ELR (cell line): ENCODE measurements around the gene SEMA4D.

Source experiments
- DNase-seq: peaks from one replicate; pipeline ENCODE4 v3.0.0-alpha.2; 2015; ENCODE audit warnings: low read depth

The SEMA4D gene

GRCh38 chr9:89428222-89428761 is 69.6 kb downstream of the SEMA4D start:
- no peak for DNase-seq

- peak; percentile 24 for DNase-seq
These were observed 70.2 kb downstream of the SEMA4D start for GRCh38 chr9:89427621-89428221.

- DNase-seq: no peak
These were observed 71.4 kb downstream of the SEMA4D start for GRCh38 chr9:89426384-89426961.

- DNase-seq: no peak
These were observed 72.0 kb downstream of the SEMA4D start for GRCh38 chr9:89425921-89426383.

- peak; percentile 20 for DNase-seq
These were observed 72.7 kb downstream of the SEMA4D start for GRCh38 chr9:89425024-89425805.

- DNase-seq: peak; percentile 61
These were observed 75.5 kb downstream of the SEMA4D start for GRCh38 chr9:89422151-89422975.

- peak; percentile 19 for DNase-seq
These were observed 76.3 kb downstream of the SEMA4D start for GRCh38 chr9:89421595-89421994.

GRCh38 chr9:89420397-89421178 is 77.3 kb downstream of the SEMA4D start:
- DNase-seq: no peak

- DNase-seq: no peak
These were observed 77.9 kb downstream of the SEMA4D start for GRCh38 chr9:89419978-89420394.

- no peak for DNase-seq
These were observed 78.9 kb downstream of the SEMA4D start for GRCh38 chr9:89418882-89419640.

GRCh38 chr9:89418474-89418845 is 79.5 kb downstream of the SEMA4D start:
- DNase-seq: no peak

GRCh38 chr9:89417832-89418473 is 80.0 kb downstream of the SEMA4D start:
- no peak for DNase-seq

- DNase-seq: no peak
These were observed 83.1 kb downstream of the SEMA4D start for GRCh38 chr9:89414670-89415324.

GRCh38 chr9:89413963-89414638 is 83.8 kb downstream of the SEMA4D start:
- DNase-seq: no peak

- DNase-seq: no peak
These were observed 85.0 kb downstream of the SEMA4D start for GRCh38 chr9:89412951-89413350.

- no peak for DNase-seq
These were observed 85.4 kb downstream of the SEMA4D start for GRCh38 chr9:89412541-89412940.

GRCh38 chr9:89411759-89412158 is 86.2 kb downstream of the SEMA4D start:
- no peak for DNase-seq

- peak; percentile 34 for DNase-seq
These were observed 87.1 kb downstream of the SEMA4D start for GRCh38 chr9:89410641-89411350.
